HUES48 (cell line): ENCODE results near the gene LTK.

Experiments
- H3K27ac ChIP-seq: one replicate; pipeline ENCODE4 v1.7.0; 2013; ENCODE audit warnings: low read depth, low read length, inconsistent platforms
- H3K27me3 ChIP-seq: 2 replicates; pipeline ENCODE4 v1.6.1; 2013; ENCODE audit warnings: mild to moderate bottlenecking, low read length; ENCODE audit not compliant: control insufficient read depth, insufficient read depth
- H3K36me3 ChIP-seq: 2 replicates; pipeline ENCODE4 v1.6.1; 2013; ENCODE audit warnings: low read length; ENCODE audit not compliant: control insufficient read depth, insufficient read depth
- H3K4me1 ChIP-seq: 2 replicates; pipeline ENCODE4 v1.6.1; 2013; ENCODE audit warnings: mild to moderate bottlenecking, low read length; ENCODE audit not compliant: control insufficient read depth, insufficient read depth
- H3K4me3 ChIP-seq: 2 replicates; pipeline ENCODE4 v1.5.1; 2013; ENCODE audit warnings: mild to moderate bottlenecking, low read depth, low read length
- H3K9ac ChIP-seq: 2 replicates; pipeline ENCODE4 v1.6.1; 2013; ENCODE audit warnings: mild to moderate bottlenecking, low read depth, low read length, moderate library complexity
- H3K9me3 ChIP-seq: 2 replicates; pipeline ENCODE4 v1.6.1; 2013; ENCODE audit warnings: low read length; ENCODE audit not compliant: control insufficient read depth, insufficient read depth

The LTK gene

GRCh38 chr15:41513506-41514227, at the start of gene LTK:
TSS of gene LTK (minus strand) at chr15:41513827. CDS start at chr15:41513709, 118 bp downstream.
- H3K27me3 ChIP-seq: peaks cover 58% of the 10 kb centered on the region
- H3K9ac ChIP-seq: no peak within 1 kb of the TSS
- peak within 1 kb of the TSS; percentile 60 for H3K4me3 ChIP-seq
- peaks cover 18% of the 10 kb centered on the region for H3K36me3 ChIP-seq
- no peak within 1 kb of the TSS for H3K27ac ChIP-seq
- peaks cover 7% of the 10 kb centered on the region; the same call in 1 of the 2 replicates for H3K4me1 ChIP-seq
- H3K9me3 ChIP-seq: no peaks in the 10 kb centered on the region

- H3K27ac ChIP-seq: peak overlapping the region; percentile 92
- H3K36me3 ChIP-seq: peaks cover 44% of the 10 kb centered on the region
- H3K4me3 ChIP-seq: no peak overlapping the region
- peaks cover 79% of the 10 kb centered on the region for H3K4me1 ChIP-seq
- H3K9me3 ChIP-seq: no peaks in the 10 kb centered on the region
- H3K9ac ChIP-seq: no peak overlapping the region
- no peaks in the 10 kb centered on the region for H3K27me3 ChIP-seq
These were observed 49.2 kb upstream of the LTK start for GRCh38 chr15:41562784-41563198.

- Histone ChIP-seq H3K27ac (peak overlapping the region; percentile 92), H3K9me3 (no peaks in the 10 kb centered on the region), H3K4me3 (no peak overlapping the region), H3K36me3 (peaks cover 44% of the 10 kb centered on the region), H3K9ac (no peak overlapping the region), H3K4me1 (peaks cover 75% of the 10 kb centered on the region), H3K27me3 (no peaks in the 10 kb centered on the region)
These were observed 48.6 kb upstream of the LTK start for GRCh38 chr15:41562244-41562643.

- no peak overlapping the region for H3K9ac ChIP-seq
- no peaks in the 10 kb centered on the region for H3K9me3 ChIP-seq
- no peaks in the 10 kb centered on the region for H3K27me3 ChIP-seq
- peaks cover 71% of the 10 kb centered on the region for H3K4me1 ChIP-seq
- H3K4me3 ChIP-seq: no peak overlapping the region
- peak overlapping the region; percentile 92 for H3K27ac ChIP-seq
- peaks cover 39% of the 10 kb centered on the region for H3K36me3 ChIP-seq
These were observed 48.1 kb upstream of the LTK start for GRCh38 chr15:41561777-41562145.

- Histone ChIP-seq H3K36me3 (peaks cover 34% of the 10 kb centered on the region), H3K27me3 (no peaks in the 10 kb centered on the region), H3K9ac (no peak overlapping the region), H3K4me1 (peaks cover 67% of the 10 kb centered on the region), H3K9me3 (no peaks in the 10 kb centered on the region), H3K4me3 (no peak overlapping the region), H3K27ac (peak overlapping the region; percentile 92)
These were observed 47.6 kb upstream of the LTK start for GRCh38 chr15:41561104-41561776.

GRCh38 chr15:41560572-41560874, 46.9 kb upstream of the LTK start:
- peaks cover 67% of the 10 kb centered on the region for H3K4me1 ChIP-seq
- H3K36me3 ChIP-seq: peaks cover 27% of the 10 kb centered on the region
- no peak overlapping the region for H3K27ac ChIP-seq
- no peaks in the 10 kb centered on the region for H3K27me3 ChIP-seq
- peak overlapping the region; percentile 84; the same call in 1 of the 2 replicates for H3K4me3 ChIP-seq
- no peak overlapping the region for H3K9ac ChIP-seq
- no peaks in the 10 kb centered on the region for H3K9me3 ChIP-seq

GRCh38 chr15:41559239-41559782, 45.7 kb upstream of the LTK start:
- H3K9me3 ChIP-seq: no peaks in the 10 kb centered on the region
- peak overlapping the region; percentile 84 for H3K4me3 ChIP-seq
- H3K36me3 ChIP-seq: peaks cover 21% of the 10 kb centered on the region
- H3K27ac ChIP-seq: peak overlapping the region; percentile 64
- H3K9ac ChIP-seq: peak overlapping the region; percentile 54
- H3K4me1 ChIP-seq: peaks cover 57% of the 10 kb centered on the region
- H3K27me3 ChIP-seq: no peaks in the 10 kb centered on the region

- H3K27me3 ChIP-seq: no peaks in the 10 kb centered on the region
- H3K36me3 ChIP-seq: peaks cover 21% of the 10 kb centered on the region
- peaks cover 50% of the 10 kb centered on the region for H3K4me1 ChIP-seq
- H3K27ac ChIP-seq: peak within 1 kb of the TSS; percentile 80
- peak within 1 kb of the TSS; percentile 84 for H3K4me3 ChIP-seq
- peak within 1 kb of the TSS; percentile 54 for H3K9ac ChIP-seq
- H3K9me3 ChIP-seq: no peaks in the 10 kb centered on the region
These were observed 45.0 kb upstream of the LTK start, which contains the start of gene TYRO3 for GRCh38 chr15:41558400-41559238. TSS of gene TYRO3 (plus strand) at chr15:41559212. CDS start at chr15:41559258, 46 bp downstream.

GRCh38 chr15:41557673-41558399, 44.2 kb upstream of the LTK start:
- Histone ChIP-seq H3K9me3 (no peaks in the 10 kb centered on the region), H3K4me3 (peak overlapping the region; percentile 84), H3K4me1 (peaks cover 42% of the 10 kb centered on the region), H3K27me3 (no peaks in the 10 kb centered on the region), H3K27ac (peak overlapping the region; percentile 80), H3K9ac (peak overlapping the region; percentile 31), H3K36me3 (peaks cover 16% of the 10 kb centered on the region)

- no peaks in the 10 kb centered on the region for H3K27me3 ChIP-seq
- H3K4me3 ChIP-seq: no peak overlapping the region
- H3K9ac ChIP-seq: no peak overlapping the region
- H3K4me1 ChIP-seq: peaks cover 31% of the 10 kb centered on the region
- peaks cover 5% of the 10 kb centered on the region for H3K36me3 ChIP-seq
- no peak overlapping the region for H3K27ac ChIP-seq
- H3K9me3 ChIP-seq: no peaks in the 10 kb centered on the region
These were observed 43.0 kb upstream of the LTK start for GRCh38 chr15:41556677-41557076.
